ENCODE results near the gene ENGASE. TPM values are rescaled to one million over a fixed set of nuclear protein-coding genes. Genes with fewer than 3 reads are reported as not detected.

Gene ENGASE
- total RNA-seq, 1 experiment from 2014 or later: 34.5 TPM

DNA sequence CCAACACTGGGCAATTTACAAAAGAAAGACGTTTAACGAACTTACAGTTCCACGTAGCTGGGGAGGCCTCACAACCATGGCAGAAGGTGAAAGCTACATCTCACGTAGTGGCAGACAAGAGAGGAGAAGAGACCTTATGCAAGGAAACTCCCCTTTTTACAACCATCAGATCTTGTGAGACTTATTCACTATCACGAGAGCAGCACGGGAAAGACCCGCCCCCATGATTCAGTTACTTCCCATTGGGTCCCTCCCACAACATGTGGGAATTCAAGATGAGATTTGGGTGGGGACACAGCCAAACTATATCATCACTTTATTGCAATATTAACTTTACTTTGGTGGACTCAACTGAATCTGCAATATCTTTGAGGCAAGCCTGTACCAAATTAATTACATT lies 11.9 kb upstream of the ENGASE start:
- Mint-ChIP-seq H3K4me1 (ENCODE audit: insufficient read depth, unreplicated experiment) (no peaks in the 10 kb centered on the region), H3K27ac (ENCODE audit: low read depth, unreplicated experiment) (no peak overlapping the region), H3K36me3 (ENCODE audit: insufficient read depth, unreplicated experiment) (no peaks in the 10 kb centered on the region), H3K9me3 (ENCODE audit: unreplicated experiment) (no peaks in the 10 kb centered on the region), H3K4me3 (ENCODE audit: unreplicated experiment) (no peak overlapping the region), H3K27me3 (ENCODE audit: insufficient read depth, unreplicated experiment) (no peaks in the 10 kb centered on the region)
- DNase-seq (ENCODE audit: unreplicated experiment): no peak
- BruUV-seq (replicated peaks): no TSS peak
- ChIA-PET POLR2A (interaction anchor here (1.2 kb wide), 1 partner anchor 12 kb away, joined by 7 read pairs; the partner anchor contains the start of gene ENGASE), CTCF (interaction anchor here (0.7 to 1.8 kb wide), 5 partner anchors 10 to 69 kb away, joined by 3 to 6 read pairs (median 3); partner anchors contain the start of gene ENGASE)
- intact Hi-C loops (cut with micrococcal nuclease): no loop called here
- TF ChIP-seq, protein P1, sequence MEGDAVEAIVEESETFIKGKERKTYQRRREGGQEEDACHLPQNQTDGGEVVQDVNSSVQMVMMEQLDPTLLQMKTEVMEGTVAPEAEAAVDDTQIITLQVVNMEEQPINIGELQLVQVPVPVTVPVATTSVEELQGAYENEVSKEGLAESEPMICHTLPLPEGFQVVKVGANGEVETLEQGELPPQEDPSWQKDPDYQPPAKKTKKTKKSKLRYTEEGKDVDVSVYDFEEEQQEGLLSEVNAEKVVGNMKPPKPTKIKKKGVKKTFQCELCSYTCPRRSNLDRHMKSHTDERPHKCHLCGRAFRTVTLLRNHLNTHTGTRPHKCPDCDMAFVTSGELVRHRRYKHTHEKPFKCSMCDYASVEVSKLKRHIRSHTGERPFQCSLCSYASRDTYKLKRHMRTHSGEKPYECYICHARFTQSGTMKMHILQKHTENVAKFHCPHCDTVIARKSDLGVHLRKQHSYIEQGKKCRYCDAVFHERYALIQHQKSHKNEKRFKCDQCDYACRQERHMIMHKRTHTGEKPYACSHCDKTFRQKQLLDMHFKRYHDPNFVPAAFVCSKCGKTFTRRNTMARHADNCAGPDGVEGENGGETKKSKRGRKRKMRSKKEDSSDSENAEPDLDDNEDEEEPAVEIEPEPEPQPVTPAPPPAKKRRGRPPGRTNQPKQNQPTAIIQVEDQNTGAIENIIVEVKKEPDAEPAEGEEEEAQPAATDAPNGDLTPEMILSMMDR (IDR thresholded peaks at IDR 0.05; ENCODE audit: unreplicated experiment): no peak

DNA sequence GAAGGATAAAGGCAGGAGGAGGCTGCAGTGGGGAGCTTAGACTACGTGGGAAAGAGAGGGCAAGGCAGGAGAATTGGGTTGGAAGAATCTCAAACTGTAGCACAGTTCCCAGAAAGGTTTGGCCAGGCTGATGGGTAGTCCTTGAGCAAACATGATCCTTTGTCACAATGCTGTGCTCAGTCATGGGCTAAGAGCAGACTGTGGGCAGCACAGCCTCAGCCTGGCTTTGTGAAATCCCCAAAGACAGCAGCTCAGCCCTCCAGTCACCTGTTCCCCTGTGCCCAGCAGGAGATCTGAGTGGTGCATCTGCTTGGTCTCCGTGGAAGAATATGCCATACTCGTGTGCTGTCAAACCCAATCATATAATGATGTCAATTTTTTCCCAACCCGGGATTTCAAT lies 10.6 kb upstream of the ENGASE start:
- DNase-seq (ENCODE audit: unreplicated experiment): no peak
- no TSS peak for BruUV-seq (replicated peaks)
- CTCF ChIA-PET: interaction anchor here (1.9 to 2.4 kb wide), 3 partner anchors 18 to 329 kb away, joined by 7 to 11 read pairs (median 9); no protein-coding TSS in a partner anchor
- no peaks in the 10 kb centered on the region for H3K4me1 Mint-ChIP-seq (ENCODE audit: insufficient read depth, unreplicated experiment)
- no peaks in the 10 kb centered on the region for H3K9me3 Mint-ChIP-seq (ENCODE audit: unreplicated experiment)
- H3K4me3 Mint-ChIP-seq (ENCODE audit: unreplicated experiment): no peak overlapping the region
- TF ChIP-seq, protein P1 (IDR thresholded peaks at IDR 0.05; ENCODE audit: unreplicated experiment): no peak
- no peaks in the 10 kb centered on the region for H3K27me3 Mint-ChIP-seq (ENCODE audit: insufficient read depth, unreplicated experiment)
- H3K27ac Mint-ChIP-seq (ENCODE audit: low read depth, unreplicated experiment): no peak overlapping the region
- intact Hi-C loops (cut with micrococcal nuclease): no loop called here
- POLR2A ChIA-PET: no interaction called here
- H3K36me3 Mint-ChIP-seq (ENCODE audit: insufficient read depth, unreplicated experiment): no peaks in the 10 kb centered on the region

DNA sequence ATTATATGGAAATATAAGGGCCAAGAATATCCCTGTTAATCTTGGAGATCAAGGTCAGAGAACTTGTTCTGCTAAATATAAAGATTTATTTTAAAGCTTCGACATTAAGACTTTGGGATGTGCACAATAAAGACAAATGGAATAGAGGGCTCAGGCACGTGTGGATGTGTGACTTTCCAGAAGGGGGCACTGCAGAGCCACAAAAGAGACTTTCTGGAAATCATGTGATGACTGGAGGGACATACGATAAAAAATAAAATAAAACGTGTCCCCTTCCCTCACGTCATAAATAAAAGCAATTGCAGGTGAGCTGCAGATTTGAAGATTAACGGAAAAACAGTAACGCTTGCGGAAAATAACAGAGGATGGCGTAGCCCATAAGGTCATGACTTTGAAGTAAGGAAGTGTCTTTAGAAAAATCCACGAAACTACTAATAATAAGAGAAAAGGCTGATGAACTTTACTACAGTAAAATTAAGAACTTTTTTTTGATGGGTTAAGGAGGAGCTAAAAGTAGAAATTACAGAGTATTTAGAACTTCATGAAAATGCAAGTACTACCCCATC lies 9.4 kb upstream of the ENGASE start:
- BruUV-seq (replicated peaks): no TSS peak
- CTCF ChIA-PET: interaction anchor here (0.7 to 2.4 kb wide), 4 partner anchors 17 to 1120 kb away, joined by 3 to 11 read pairs (median 6); no protein-coding TSS in a partner anchor
- no peaks in the 10 kb centered on the region for H3K4me1 Mint-ChIP-seq (ENCODE audit: insufficient read depth, unreplicated experiment)
- no peak overlapping the region for H3K27ac Mint-ChIP-seq (ENCODE audit: low read depth, unreplicated experiment)
- POLR2A ChIA-PET: interaction anchor here (0.5 to 0.6 kb wide), 2 partner anchors 24 to 350 kb away, joined by 3 to 5 read pairs; no protein-coding TSS in a partner anchor
- no peak overlapping the region for H3K4me3 Mint-ChIP-seq (ENCODE audit: unreplicated experiment)
- H3K36me3 Mint-ChIP-seq (ENCODE audit: insufficient read depth, unreplicated experiment): no peaks in the 10 kb centered on the region
- no peaks in the 10 kb centered on the region for H3K27me3 Mint-ChIP-seq (ENCODE audit: insufficient read depth, unreplicated experiment)
- peak; percentile 62 for DNase-seq (ENCODE audit: unreplicated experiment)
- intact Hi-C loops (cut with micrococcal nuclease): no loop called here
- TF ChIP-seq, protein P1 (IDR thresholded peaks at IDR 0.05; ENCODE audit: unreplicated experiment): peak; percentile 32
- H3K9me3 Mint-ChIP-seq (ENCODE audit: unreplicated experiment): no peaks in the 10 kb centered on the region

DNA sequence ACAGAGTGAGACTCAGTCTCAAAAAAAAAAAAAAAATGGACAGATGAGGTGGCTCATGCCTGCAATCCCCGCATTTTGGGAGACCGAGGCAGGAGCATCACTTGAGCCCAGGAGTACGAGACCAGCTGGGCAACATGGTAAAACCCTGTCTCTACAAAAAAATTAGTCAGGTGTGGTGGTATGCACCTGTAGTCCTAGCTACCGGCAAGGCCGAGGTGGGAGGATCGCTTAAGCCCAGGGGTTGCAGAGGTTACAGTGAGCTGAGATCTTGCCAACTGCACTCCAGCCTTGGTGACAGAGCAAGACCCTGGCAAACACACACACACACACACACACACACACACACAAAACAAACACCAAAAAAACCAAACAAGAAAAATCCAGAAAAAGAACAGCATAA lies 7.7 kb upstream of the ENGASE start:
- no peak overlapping the region for H3K27ac Mint-ChIP-seq (ENCODE audit: low read depth, unreplicated experiment)
- no peak for DNase-seq (ENCODE audit: unreplicated experiment)
- POLR2A ChIA-PET: no interaction called here
- no peaks in the 10 kb centered on the region for H3K4me1 Mint-ChIP-seq (ENCODE audit: insufficient read depth, unreplicated experiment)
- CTCF ChIA-PET: interaction anchor here (0.6 to 0.9 kb wide), 2 partner anchors 45 to 338 kb away, joined by 3 to 6 read pairs; no protein-coding TSS in a partner anchor
- no peaks in the 10 kb centered on the region for H3K9me3 Mint-ChIP-seq (ENCODE audit: unreplicated experiment)
- no peaks in the 10 kb centered on the region for H3K27me3 Mint-ChIP-seq (ENCODE audit: insufficient read depth, unreplicated experiment)
- TF ChIP-seq, protein P1 (IDR thresholded peaks at IDR 0.05; ENCODE audit: unreplicated experiment): no peak
- BruUV-seq (replicated peaks): no TSS peak
- intact Hi-C loops (cut with micrococcal nuclease): no loop called here
- H3K36me3 Mint-ChIP-seq (ENCODE audit: insufficient read depth, unreplicated experiment): no peaks in the 10 kb centered on the region
- no peak overlapping the region for H3K4me3 Mint-ChIP-seq (ENCODE audit: unreplicated experiment)

Data from MCF 10A (cell line).